HCT116 (cell line): ENCODE results near the gene TCF7L2. TPM values are rescaled to one million over a fixed set of nuclear protein-coding genes. Genes with fewer than 3 reads are reported as not detected.

Source experiments
- ATAC-seq: fragments of 200-7000 bp; cut with Tn5 transposase; 2 replicates; pipeline ENCODE4 v1.9.1; 2020; ENCODE audit warnings: mild to moderate bottlenecking, moderate library complexity
- BruUV-seq: library from RNA; stranded (reverse); fragments of 400-500 nt; replicated peaks from 2 replicates; lab custom pipeline; 2021; lab: Mats Ljungman, UMichigan
- CTCF ChIA-PET: fragments of 300-600 bp; sonication (Branson Sonifier 250); formaldehyde crosslinking; loops from one replicate; lab custom pipeline; 2021; ENCODE audit warnings: antibody characterized with exemption; lab: Charles Lee
- POLR2A ChIA-PET: fragments of 300-600, 350-600 bp; sonication (Branson Sonifier 250); formaldehyde crosslinking; loops from one replicate; lab custom pipeline; 2021; ENCODE audit warnings: antibody characterized with exemption; lab: Charles Lee
- RAD21 ChIA-PET, 2 experiments: fragments of 300-600 bp; sonication (Branson Sonifier 250); formaldehyde crosslinking; loops; one replicate each; lab custom pipeline; 2023; ENCODE audit warnings: low total read pairs in 2 of 2; ENCODE audit not compliant: uncharacterized antibody in 2 of 2, unreplicated experiment in 2 of 2, low non-redundant PET in 1 of 2; lab: Charles Lee
- DNase-seq: peaks from one replicate; pipeline ENCODE4 v3.0.0-alpha.2; 2010; ENCODE audit warnings: low read depth, low spot score
- H2AFZ ChIP-seq: fragments of 200-600 bp; shearing (Covaris generic), sonication (generic); 2 replicates; pipeline ENCODE4 v1.6.1; 2017; ENCODE audit warnings: low read depth, mixed run types, mixed read lengths, antibody characterized with exemption, low read length; ENCODE audit not compliant: poor library complexity, severe bottlenecking
- H3K27ac ChIP-seq: 2 replicates; pipeline ENCODE4 v1.5.1; 2012; ENCODE audit warnings: low read depth, low read length
- H3K27me3 ChIP-seq: fragments of 200-600 bp; sonication (generic); 2 replicates; pipeline ENCODE4 v1.6.1; 2016; ENCODE audit warnings: mixed run types, low read length, mixed read lengths; ENCODE audit not compliant: insufficient read depth
- H3K36me3 ChIP-seq, 2 experiments: fragments of 200-500 bp in 1 of 2; fragments of 200-600 bp in 1 of 2; sonication (Bioruptor generic) in 1 of 2; sonication (generic) in 1 of 2; 2 replicates each; pipeline versions ENCODE4 v1.5.1 to v1.6.1; 2014 to 2016; ENCODE audit warnings: low read length in 2 of 2, inconsistent platforms in 1 of 2, mixed read lengths in 1 of 2, mixed run types in 1 of 2; ENCODE audit not compliant: insufficient read depth in 2 of 2, control insufficient read depth in 1 of 2
- H3K4me1 ChIP-seq, 2 experiments: fragments of 200-600 bp in 1 of 2; sonication (generic) in 1 of 2; 2 replicates each; pipeline versions ENCODE4 v1.5.1 to v1.6.1; 2012 to 2017; ENCODE audit warnings: low read length in 2 of 2, inconsistent platforms in 1 of 2, mild to moderate bottlenecking in 1 of 2, mixed read lengths in 1 of 2, mixed run types in 1 of 2, moderate library complexity in 1 of 2; ENCODE audit not compliant: insufficient read depth in 2 of 2, control insufficient read depth in 1 of 2
- H3K4me2 ChIP-seq: fragments of 200-600 bp; sonication (generic); 2 replicates; pipeline ENCODE4 v1.6.1; 2017; ENCODE audit warnings: mixed run types, low read length, mixed read lengths
- H3K4me3 ChIP-seq, 2 experiments: fragments of 200-600 bp in 1 of 2; sonication (generic) in 1 of 2; replicated peaks in 1 of 2; 2 replicates each; pipeline ENCODE4 v1.5.1; 2011 to 2016; ENCODE audit warnings: low read length in 2 of 2, control low read depth in 1 of 2, low read depth in 1 of 2, mild to moderate bottlenecking in 1 of 2, mixed read lengths in 1 of 2, mixed run types in 1 of 2
- H3K79me2 ChIP-seq: fragments of 200-600 bp; sonication (generic); 2 replicates; pipeline ENCODE4 v1.6.1; 2017; ENCODE audit warnings: mild to moderate bottlenecking, mixed run types, low read length, moderate library complexity, mixed read lengths; ENCODE audit not compliant: insufficient read depth
- H3K9ac ChIP-seq: fragments of 200-600 bp; sonication (generic); 2 replicates; pipeline ENCODE4 v1.6.1; 2016; ENCODE audit warnings: low read length, mixed read lengths
- H3K9me2 ChIP-seq: fragments of 200-600 bp; sonication (generic), shearing (Covaris generic); 2 replicates; pipeline ENCODE4 v1.6.1; 2017; ENCODE audit warnings: mixed run types, mild to moderate bottlenecking, moderate library complexity; ENCODE audit not compliant: insufficient read depth
- H3K9me3 ChIP-seq, 2 experiments: fragments of 200-500 bp in 1 of 2; fragments of 200-600 bp in 1 of 2; sonication (Bioruptor generic) in 1 of 2; sonication (generic) in 1 of 2; 2 replicates each; pipeline ENCODE4 v1.6.1; 2014 to 2017; ENCODE audit warnings: low read length in 2 of 2, mixed read lengths in 2 of 2, inconsistent platforms in 1 of 2, low read depth in 1 of 2, mild to moderate bottlenecking in 1 of 2, mixed run types in 1 of 2, moderate library complexity in 1 of 2; ENCODE audit not compliant: control insufficient read depth in 1 of 2, insufficient read depth in 1 of 2
- H4K20me1 ChIP-seq: fragments of 200-600 bp; sonication (generic), shearing (Covaris generic); 2 replicates; pipeline ENCODE4 v1.6.1; 2017; ENCODE audit warnings: mixed run types, mild to moderate bottlenecking, moderate library complexity; ENCODE audit not compliant: insufficient read depth
- ELF1 ChIP-seq: IDR thresholded peaks from 2 replicates; pipeline ENCODE4 v1.6.1; 2012; ENCODE audit warnings: low read depth, borderline replicate concordance
- POLR2A ChIP-seq: IDR thresholded peaks from 2 replicates; pipeline ENCODE4 v1.7.0; 2011; ENCODE audit warnings: borderline replicate concordance; ENCODE audit not compliant: insufficient read depth, insufficient read length; ENCODE audit errors: extremely low read depth
- POLR2AphosphoS5 ChIP-seq: IDR thresholded peaks from 2 replicates; pipeline ENCODE4 v1.6.1; 2011; ENCODE audit warnings: mild to moderate bottlenecking, low read depth, low read length, moderate library complexity
- RAD21 ChIP-seq: IDR thresholded peaks from 2 replicates; pipeline ENCODE4 v1.6.1; 2012; ENCODE audit warnings: low read depth, mild to moderate bottlenecking
- YY1 ChIP-seq: IDR thresholded peaks from 2 replicates; pipeline ENCODE4 v1.6.1; 2011; ENCODE audit warnings: low read length, low read depth, moderate library complexity, mild to moderate bottlenecking; ENCODE audit not compliant: insufficient replicate concordance; ENCODE audit errors: extremely low read depth
- ZFX ChIP-seq: fragments of 450-650 bp; IDR thresholded peaks from 2 replicates; pipeline ENCODE4 v1.6.1; 2017
- ZNF274 ChIP-seq: fragments of 200-500 bp; sonication (Bioruptor generic); IDR thresholded peaks from 2 replicates; pipeline ENCODE4 v1.6.1; 2014; ENCODE audit warnings: mild to moderate bottlenecking, low read depth, low read length, inconsistent platforms
- intact Hi-C: fragments of 100-400 bp; cut with micrococcal nuclease; formaldehyde crosslinking; loops from 2 replicates; pipeline ENCODE4 v1.10.0; 2022
- total RNA-seq: library from RNA; stranded (reverse); gene quantifications from one replicate; pipeline ENCODE4 v1.2.1, GENCODE V29; 2021; ENCODE audit not compliant: unreplicated experiment

The TCF7L2 gene
- total RNA-seq, 1 experiment from 2014 or later: 164 TPM

- no peaks in the 10 kb centered on the region for H3K4me1 ChIP-seq
- no peak overlapping the region for H3K4me2 ChIP-seq
- no peak for TF ChIP-seq ELF1
- TF ChIP-seq POLR2A: no peak
- TF ChIP-seq RAD21: no peak
- no peak for TF ChIP-seq YY1
- no peak for TF ChIP-seq ZFX
- TF ChIP-seq POLR2AphosphoS5: no peak
- ChIA-PET RAD21 (no interaction called here), CTCF (no interaction called here), POLR2A (no interaction called here)
- H3K4me3 ChIP-seq: no peak overlapping the region
- peaks cover 37% of the 10 kb centered on the region for H4K20me1 ChIP-seq
- no peaks in the 10 kb centered on the region for H3K9me2 ChIP-seq
- no TSS peak for BruUV-seq
- intact Hi-C loops: loop anchor here (10.0 kb wide), 1 partner anchor 555 kb away; no protein-coding TSS in a partner anchor
- H3K9me3 ChIP-seq: no peaks in the 10 kb centered on the region
- no peak overlapping the region for H2AFZ ChIP-seq
- no peak for ATAC-seq
- H3K27ac ChIP-seq: no peak overlapping the region
- peaks cover 99% of the 10 kb centered on the region for H3K79me2 ChIP-seq
- peaks cover 0 to 6% of the 10 kb centered on the region in 2 experiments; a peak in 1 of 4 replicates for H3K36me3 ChIP-seq
- no peak for DNase-seq
- H3K9ac ChIP-seq: no peak overlapping the region
- H3K27me3 ChIP-seq: no peaks in the 10 kb centered on the region
These were observed 169.8 kb downstream of the TCF7L2 start for GRCh38 chr10:113119801-113120200.

GRCh38 chr10:113121153-113121552, 171.1 kb downstream of the TCF7L2 start:
- CTCF ChIA-PET: no interaction called here
- no TSS peak for BruUV-seq

More at GRCh38 chr10:113121153-113121552, 171.1 kb downstream of the TCF7L2 start:
- H4K20me1 ChIP-seq: peaks cover 37% of the 10 kb centered on the region
- H3K9me3 ChIP-seq: no peaks in the 10 kb centered on the region
- no peak overlapping the region for H2AFZ ChIP-seq
- RAD21 ChIA-PET: no interaction called here
- TF ChIP-seq RAD21: 0 out of 2 replicates have a peak, but pooled peaks have one; percentile 2
- no peak for TF ChIP-seq ZNF274
- TF ChIP-seq, all 23 proteins: peak for 1
- Histone ChIP-seq H3K9ac (no peak overlapping the region), H3K36me3 (peaks cover 0 to 6% of the 10 kb centered on the region in 2 experiments; a peak in 1 of 4 replicates), H3K9me2 (no peaks in the 10 kb centered on the region), H3K79me2 (peaks cover 99% of the 10 kb centered on the region), H3K4me1 (no peaks in the 10 kb centered on the region), H3K4me2 (no peak overlapping the region), H3K27me3 (no peaks in the 10 kb centered on the region), H3K4me3 (no peak overlapping the region), H3K27ac (no peak overlapping the region)
- POLR2A ChIA-PET: no interaction called here
- intact Hi-C loops: no loop called here
- no peak for ATAC-seq
- no peak for DNase-seq
